Neuron (in vitro differentiated cells): ENCODE measurements around the gene PICALM.

Source experiments
- H2AFZ ChIP-seq: one replicate; pipeline ENCODE4 v1.6.1; 2013; ENCODE audit warnings: low read depth, mild to moderate bottlenecking, inconsistent platforms, low read length, moderate library complexity
- H3K27me3 ChIP-seq: one replicate; pipeline ENCODE4 v1.6.1; 2013; ENCODE audit warnings: low read length; ENCODE audit not compliant: insufficient read depth
- H3K36me3 ChIP-seq: one replicate; pipeline ENCODE4 v1.6.1; 2013; ENCODE audit warnings: low read length; ENCODE audit not compliant: insufficient read depth
- H3K4me1 ChIP-seq: one replicate; pipeline ENCODE4 v1.6.1; 2013; ENCODE audit warnings: low read length; ENCODE audit not compliant: insufficient read depth
- H3K4me3 ChIP-seq: 2 replicates; pipeline ENCODE4 v1.5.1; 2013; ENCODE audit warnings: mild to moderate bottlenecking, low read length, moderate library complexity
- H3K9me3 ChIP-seq: one replicate; pipeline ENCODE4 v1.6.1; 2013; ENCODE audit warnings: low read length

Gene PICALM

DNA sequence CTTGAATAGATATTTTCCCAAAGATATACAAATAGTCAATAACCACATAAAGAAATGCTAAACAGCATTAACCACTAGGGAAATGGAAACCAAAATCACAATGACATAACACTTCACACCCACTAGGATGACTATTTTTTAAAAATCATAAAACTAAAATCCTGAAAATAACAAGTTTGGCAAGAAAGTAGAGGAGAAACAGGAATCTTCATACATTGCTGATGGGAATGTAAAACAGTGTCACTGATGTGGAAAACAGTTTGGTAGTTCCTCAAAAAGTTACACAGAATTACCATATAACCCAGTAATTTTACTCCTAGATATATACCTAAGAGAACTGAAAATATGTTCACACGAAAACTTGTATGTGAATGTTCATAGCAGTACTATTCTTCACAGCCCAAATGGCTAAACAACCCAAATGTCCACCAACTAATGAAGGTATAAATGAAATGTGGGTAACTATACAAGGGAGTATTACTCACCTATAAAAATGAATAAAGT lies 12.5 kb downstream of the PICALM start:
- H2AFZ ChIP-seq = no peak overlapping the region
- H3K4me3 ChIP-seq = no peak overlapping the region
- H3K36me3 ChIP-seq = no peaks in the 10 kb centered on the region
- no peaks in the 10 kb centered on the region for H3K27me3 ChIP-seq
- H3K4me1 ChIP-seq = no peaks in the 10 kb centered on the region
- no peaks in the 10 kb centered on the region for H3K9me3 ChIP-seq

DNA sequence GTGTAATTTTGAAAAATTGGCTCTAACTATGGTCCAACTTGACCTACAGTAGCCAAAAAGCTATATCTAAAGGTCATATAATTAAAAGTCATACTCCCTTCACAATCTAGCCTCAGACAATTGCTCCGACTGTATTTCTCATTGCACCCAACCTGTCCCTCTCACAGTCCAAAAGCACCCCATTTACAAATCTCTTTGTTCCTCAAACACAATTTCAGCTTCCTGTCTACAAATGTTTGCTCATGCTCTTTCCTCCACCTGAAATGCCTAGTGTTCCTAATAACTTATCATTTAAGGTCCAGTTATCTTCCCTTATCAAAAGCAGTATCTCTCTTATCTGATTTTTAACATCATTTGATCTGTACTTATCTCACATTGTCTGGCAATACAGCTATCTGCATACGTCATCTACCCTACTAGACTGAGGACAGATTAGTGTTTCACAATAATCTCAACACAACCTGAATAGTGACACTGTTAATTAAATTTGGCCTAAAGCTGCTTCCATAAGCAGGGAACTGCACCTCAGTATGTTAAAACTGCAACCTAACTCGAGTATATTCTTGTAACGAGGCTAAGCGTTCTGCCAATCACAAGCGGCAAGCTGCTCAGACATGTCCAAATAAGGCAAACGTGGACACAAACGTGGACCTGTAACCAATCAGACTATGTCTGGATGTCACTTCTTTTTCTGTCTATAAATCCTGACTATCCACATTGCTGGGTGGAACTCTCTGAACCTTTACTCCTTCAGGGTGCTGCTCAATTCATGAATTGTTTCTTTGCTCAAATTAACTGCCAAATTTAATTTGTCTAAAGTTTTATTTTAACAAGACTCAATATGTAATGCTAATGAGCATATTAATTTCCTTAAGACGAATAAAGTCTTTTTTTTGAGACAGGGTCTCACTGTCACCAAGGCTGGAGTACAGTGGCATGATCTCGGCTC lies 15.9 kb downstream of the PICALM start:
- Histone ChIP-seq H3K36me3 (no peaks in the 10 kb centered on the region), H3K4me3 (no peak overlapping the region), H3K27me3 (no peaks in the 10 kb centered on the region), H3K4me1 (no peaks in the 10 kb centered on the region), H2AFZ (no peak overlapping the region), H3K9me3 (no peaks in the 10 kb centered on the region)

DNA sequence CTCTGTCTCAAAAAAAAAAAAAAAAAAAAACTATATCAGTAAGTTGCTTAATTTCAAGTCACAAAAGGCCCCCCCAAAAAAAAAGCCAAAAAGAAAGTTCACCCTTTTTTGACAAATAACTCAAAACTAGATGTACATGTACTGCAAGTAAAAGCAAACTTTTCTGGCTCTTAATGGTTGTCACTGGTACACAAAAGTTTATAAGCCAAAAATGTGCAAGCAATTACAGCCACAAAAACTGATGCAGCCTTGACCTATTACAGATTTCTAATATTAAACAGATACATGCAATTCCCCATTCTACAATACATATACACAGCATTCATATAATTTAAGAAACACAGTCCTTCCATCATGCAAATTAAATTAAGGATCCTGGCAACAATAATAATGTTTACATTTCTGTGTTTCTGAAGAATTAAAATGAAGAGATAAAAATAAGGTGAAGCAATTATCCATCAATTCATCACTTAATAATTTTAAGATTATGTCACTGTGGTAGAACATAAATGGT lies 18.6 kb downstream of the PICALM start:
- H3K36me3 ChIP-seq = no peaks in the 10 kb centered on the region
- no peaks in the 10 kb centered on the region for H3K4me1 ChIP-seq
- H3K4me3 ChIP-seq = no peak overlapping the region
- no peaks in the 10 kb centered on the region for H3K27me3 ChIP-seq
- no peaks in the 10 kb centered on the region for H3K9me3 ChIP-seq
- no peak overlapping the region for H2AFZ ChIP-seq

DNA sequence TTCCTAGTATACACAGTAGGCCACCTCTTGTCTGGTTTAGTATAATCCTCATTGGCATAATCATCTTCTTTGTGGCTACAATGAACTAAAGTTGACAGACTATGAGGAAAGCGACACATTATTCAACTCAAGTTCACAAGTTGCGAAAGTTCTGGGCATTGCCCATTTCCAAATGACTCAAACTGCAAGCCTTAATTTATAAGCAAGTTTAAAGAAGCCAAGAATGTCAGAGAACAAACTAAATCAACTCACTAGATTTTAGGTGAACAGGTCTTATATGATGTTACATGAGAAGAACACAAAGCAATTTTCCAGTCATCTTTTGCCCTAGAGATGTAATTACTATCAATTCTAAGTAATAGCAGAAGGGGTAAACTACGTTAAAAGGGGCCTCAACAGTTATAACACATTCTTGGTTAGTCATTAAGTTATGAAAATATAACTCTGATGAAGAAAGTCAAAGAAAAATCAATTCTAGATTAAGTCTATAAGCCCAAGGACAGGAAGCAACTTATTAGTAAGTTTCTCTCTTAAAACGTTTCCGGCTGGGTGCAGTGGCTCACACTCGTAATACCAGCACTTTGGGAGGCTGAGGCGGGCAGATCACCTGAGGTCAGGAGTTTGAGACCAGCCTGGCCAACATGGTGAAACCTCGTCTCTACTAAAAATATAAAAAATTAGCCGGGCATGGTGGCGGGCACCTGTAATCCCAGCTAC lies 21.5 kb downstream of the PICALM start:
- H3K9me3 ChIP-seq = no peaks in the 10 kb centered on the region
- H3K36me3 ChIP-seq = no peaks in the 10 kb centered on the region
- no peaks in the 10 kb centered on the region for H3K27me3 ChIP-seq
- H2AFZ ChIP-seq = no peak overlapping the region
- no peak overlapping the region for H3K4me3 ChIP-seq
- peaks cover 9% of the 10 kb centered on the region for H3K4me1 ChIP-seq

DNA sequence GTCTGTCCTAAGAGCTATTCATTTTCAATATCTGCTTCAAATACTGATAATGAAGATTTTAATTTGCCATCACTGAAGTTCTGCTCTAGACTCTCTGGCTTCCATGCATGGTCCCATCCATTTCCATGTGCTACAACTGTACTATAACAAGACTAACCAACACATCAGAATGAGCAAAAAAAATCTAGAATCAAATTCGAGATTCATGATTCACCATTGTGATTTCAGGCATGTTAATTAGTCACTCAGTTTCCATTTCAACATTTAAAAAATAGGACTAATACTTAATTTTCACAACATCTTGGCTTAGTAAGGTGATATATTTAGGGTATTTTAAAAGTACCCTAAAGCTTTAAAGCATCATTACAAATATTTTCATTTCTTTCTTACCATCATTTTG lies 22.8 kb downstream of the PICALM start:
- Histone ChIP-seq H3K9me3 (no peaks in the 10 kb centered on the region), H3K27me3 (no peaks in the 10 kb centered on the region), H3K36me3 (no peaks in the 10 kb centered on the region), H3K4me3 (no peak overlapping the region), H3K4me1 (peaks cover 16% of the 10 kb centered on the region), H2AFZ (no peak overlapping the region)

DNA sequence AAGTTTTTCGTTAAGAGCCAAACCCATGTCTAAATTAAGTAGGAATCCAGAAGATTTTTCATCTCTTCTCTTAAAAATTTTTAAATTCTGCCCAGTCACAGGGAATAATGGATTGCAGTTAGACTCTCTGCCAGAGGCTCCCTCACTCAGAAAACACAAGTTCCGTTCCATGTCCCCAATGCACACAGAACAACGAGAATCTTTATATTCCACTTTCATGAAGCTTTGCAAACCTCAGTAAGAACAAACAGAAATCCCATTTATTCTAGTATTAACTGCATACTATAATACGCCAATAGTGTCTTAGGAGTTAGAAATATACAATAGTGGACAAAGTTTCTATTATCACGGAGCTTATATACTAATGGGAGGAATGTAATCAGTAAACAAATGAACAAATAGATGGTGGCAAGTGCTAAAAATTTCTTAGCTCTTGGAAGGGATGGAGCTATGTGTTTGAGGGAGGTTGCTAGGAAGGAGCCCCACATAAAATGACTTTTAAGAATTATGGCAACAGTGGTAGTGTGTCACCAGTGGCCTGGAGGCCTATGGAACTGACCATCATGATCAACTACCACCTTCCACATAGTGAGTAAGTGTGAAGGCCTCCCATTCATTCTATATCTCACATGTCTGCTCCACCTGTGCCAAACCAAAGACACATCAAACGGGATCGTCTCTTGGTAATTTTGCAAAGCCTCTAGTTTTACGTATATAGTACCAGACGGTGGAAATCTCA lies 24.9 kb downstream of the PICALM start:
- Histone ChIP-seq H3K4me3 (no peak overlapping the region), H3K9me3 (no peaks in the 10 kb centered on the region), H2AFZ (no peak overlapping the region), H3K36me3 (no peaks in the 10 kb centered on the region), H3K4me1 (peaks cover 16% of the 10 kb centered on the region), H3K27me3 (no peaks in the 10 kb centered on the region)

DNA sequence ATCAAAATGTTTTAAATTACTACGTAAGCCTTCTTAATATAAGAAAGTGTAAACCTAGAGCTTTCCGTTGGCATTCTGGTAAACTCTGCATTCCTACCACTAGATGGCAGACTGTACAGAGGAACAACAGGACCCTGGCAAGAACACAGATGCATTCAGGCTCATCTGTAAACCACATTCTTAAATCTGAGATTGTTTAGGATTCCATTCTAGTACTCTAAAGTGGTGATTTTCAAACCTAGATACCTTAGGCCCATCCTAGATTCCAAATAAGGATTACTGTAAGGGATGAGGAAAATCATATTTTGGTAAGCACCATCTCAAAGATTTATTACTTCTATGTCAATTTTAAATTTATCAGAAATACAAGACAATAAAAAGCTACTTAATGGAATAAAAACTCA lies 26.9 kb downstream of the PICALM start:
- H3K4me3 ChIP-seq = no peak overlapping the region
- H3K36me3 ChIP-seq = peaks cover 6% of the 10 kb centered on the region
- H3K27me3 ChIP-seq = no peaks in the 10 kb centered on the region
- H3K4me1 ChIP-seq = peaks cover 16% of the 10 kb centered on the region
- H3K9me3 ChIP-seq = no peaks in the 10 kb centered on the region
- no peak overlapping the region for H2AFZ ChIP-seq

DNA sequence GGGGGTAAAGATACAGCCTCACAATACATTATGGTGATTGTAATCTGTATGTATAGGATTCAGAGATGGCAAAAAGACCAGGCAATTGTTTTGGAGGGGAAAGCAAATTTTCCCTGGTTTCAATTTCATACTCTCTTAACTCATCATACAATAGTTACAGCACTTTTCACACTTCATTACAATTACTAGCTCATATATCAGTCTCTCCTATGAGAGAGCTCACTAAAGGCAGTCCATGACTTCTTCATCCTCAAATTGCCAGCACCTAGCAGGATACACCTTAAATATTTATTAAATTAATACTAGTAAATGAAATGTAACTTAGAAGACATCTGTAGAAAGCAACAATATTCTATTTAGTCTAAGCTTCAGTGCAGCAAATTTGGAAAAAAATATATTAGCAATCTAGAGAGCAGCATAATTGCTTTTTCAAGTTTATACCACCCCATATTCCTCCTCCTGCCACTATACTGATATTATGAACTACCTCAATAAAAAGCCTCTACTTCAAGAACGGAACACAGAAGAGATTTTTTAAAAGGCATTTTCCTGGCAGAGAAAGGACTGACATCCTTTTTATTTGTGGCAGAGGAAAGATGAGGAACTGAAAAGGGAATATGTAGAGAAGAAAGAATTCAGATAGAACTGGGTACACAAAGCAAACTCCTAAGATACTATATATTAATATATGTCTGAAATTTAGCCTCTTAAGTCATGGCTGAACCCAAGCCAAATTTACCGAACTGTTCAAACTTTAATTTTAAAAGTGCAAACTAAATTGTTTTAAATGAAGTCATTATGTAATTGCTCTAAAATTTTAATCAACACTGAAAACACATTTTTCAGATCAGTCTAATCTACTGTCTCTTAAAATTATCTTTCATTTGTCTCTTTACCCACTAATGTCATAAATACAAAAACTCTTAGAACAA lies 27.7 kb downstream of the PICALM start:
- Histone ChIP-seq H3K27me3 (no peaks in the 10 kb centered on the region), H3K4me1 (peaks cover 16% of the 10 kb centered on the region), H2AFZ (no peak overlapping the region), H3K36me3 (peaks cover 6% of the 10 kb centered on the region), H3K4me3 (no peak overlapping the region), H3K9me3 (no peaks in the 10 kb centered on the region)

DNA sequence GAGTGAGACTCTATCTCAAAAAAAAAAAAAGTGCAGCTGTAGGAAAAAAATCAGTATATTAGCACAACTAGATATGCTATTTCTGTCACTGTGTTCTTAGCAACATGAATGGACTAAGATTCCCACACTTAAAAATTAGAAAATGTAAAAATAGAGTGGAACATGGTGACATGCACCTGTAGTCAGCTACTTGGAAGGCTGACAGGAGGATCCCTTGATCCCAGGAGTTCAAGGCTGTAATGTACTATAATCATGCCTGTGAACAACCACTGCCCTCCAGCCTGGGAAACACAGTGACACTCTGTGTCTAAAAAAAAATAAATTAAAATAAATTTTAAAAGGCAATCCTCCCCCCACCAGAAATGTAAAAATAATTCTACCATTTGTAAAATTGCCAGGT lies 29.8 kb downstream of the PICALM start:
- Histone ChIP-seq H3K9me3 (no peaks in the 10 kb centered on the region), H3K36me3 (peaks cover 6% of the 10 kb centered on the region), H3K4me1 (peaks cover 16% of the 10 kb centered on the region), H3K4me3 (no peak overlapping the region), H3K27me3 (no peaks in the 10 kb centered on the region), H2AFZ (no peak overlapping the region)

DNA sequence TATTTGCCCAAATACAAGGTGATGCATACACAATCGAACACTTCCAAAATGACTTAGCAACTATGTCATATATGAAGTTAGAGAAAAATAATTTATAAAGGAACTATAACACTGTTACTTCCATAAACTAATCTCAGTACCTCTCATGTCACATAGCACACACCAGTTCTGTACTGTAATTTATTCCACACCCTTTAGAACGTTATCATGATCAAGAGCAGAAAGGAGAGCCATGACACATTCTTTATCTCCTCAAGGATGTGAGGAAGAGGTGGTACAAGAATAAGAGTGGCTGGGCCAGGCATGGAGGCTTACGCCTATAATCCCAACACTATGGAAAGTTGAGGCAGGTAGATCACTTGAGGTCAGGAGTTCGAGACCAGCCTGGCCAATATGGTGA lies 31.1 kb downstream of the PICALM start:
- Histone ChIP-seq H3K9me3 (no peaks in the 10 kb centered on the region), H3K36me3 (peaks cover 6% of the 10 kb centered on the region), H3K4me3 (no peak overlapping the region), H3K27me3 (no peaks in the 10 kb centered on the region), H3K4me1 (peaks cover 7% of the 10 kb centered on the region), H2AFZ (no peak overlapping the region)

DNA sequence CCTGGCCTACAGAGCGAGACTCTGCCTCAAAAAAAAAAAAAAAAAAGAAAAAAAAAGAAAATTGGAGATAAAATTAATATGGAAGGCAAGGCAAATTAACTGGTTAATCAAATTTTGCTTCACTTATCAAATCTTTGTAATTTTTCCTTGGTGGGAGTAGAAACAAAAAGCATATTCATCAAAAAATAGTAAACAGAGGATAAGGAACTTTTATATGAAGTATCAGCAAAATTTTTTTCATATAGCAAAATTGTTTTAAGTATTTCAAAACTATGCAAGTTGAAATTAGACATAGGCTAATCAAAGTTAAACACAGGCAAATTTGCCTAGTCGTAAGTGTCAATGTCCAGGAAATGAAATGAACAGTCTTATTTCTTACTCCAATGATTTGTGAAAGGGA lies 33.0 kb downstream of the PICALM start:
- Histone ChIP-seq H3K9me3 (no peaks in the 10 kb centered on the region), H3K36me3 (peaks cover 13% of the 10 kb centered on the region), H2AFZ (no peak overlapping the region), H3K27me3 (no peaks in the 10 kb centered on the region), H3K4me1 (no peaks in the 10 kb centered on the region), H3K4me3 (no peak overlapping the region)

DNA sequence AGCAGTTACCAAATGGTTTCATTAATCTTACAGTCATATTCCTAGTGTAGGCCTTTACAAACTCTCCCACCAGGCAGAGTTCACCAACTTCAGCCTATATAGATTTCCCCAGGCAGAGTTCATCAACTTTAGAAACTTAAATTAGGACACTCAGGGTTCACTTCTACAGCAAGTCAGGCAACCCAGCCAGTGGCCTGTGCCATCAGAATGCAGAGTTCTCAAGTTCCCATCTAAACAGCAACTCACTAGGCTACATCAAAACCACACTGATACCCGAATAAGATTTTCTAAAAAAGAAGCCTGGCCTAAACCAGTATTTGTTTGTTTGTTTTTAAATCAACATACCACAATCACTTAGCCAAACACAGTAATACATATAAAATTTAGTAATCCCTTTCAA lies 33.7 kb downstream of the PICALM start:
- Histone ChIP-seq H3K36me3 (peaks cover 20% of the 10 kb centered on the region), H3K4me1 (no peaks in the 10 kb centered on the region), H2AFZ (no peak overlapping the region), H3K27me3 (no peaks in the 10 kb centered on the region), H3K4me3 (no peak overlapping the region), H3K9me3 (no peaks in the 10 kb centered on the region)
